Testis (tissue), 2 donors: ENCODE measurements around the gene PRTG.

Source experiments
- CTCF ChIP-seq, 3 experiments: fragments of 450-650 bp in 2 of 3; fragments of 200-600 bp in 1 of 3; sonication (generic) in 1 of 3; IDR thresholded peaks; one replicate each; pipeline ENCODE4 v1.5.1; 2016 to 2019; ENCODE audit warnings: antibody characterized with exemption in 3 of 3, mild to moderate bottlenecking in 2 of 3, moderate library complexity in 1 of 3
- POLR2A ChIP-seq: fragments of 450-650 bp; IDR thresholded peaks from one replicate; pipeline ENCODE4 v1.6.1; 2017; ENCODE audit warnings: antibody characterized with exemption, mild to moderate bottlenecking, moderate library complexity

DNA sequence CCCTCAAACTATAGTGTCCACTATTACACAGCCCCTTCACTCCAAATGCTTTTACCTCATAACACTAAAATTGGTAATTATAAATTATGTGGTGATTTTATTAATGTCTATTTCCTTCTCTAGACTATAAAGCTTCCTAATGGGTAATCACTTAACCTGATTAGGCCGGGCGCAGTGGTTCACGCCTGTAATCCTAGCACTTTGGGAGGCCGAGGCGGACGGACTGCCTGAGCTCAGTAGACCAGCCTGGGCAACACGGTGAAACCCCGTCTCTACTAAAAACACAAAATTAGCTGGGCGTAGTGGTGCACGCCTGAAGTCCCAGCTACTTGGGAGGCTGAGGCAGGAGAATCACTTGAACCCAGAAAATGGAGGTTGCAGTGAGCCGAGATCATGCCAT is 83.5 kb downstream of the PRTG start:
- TF ChIP-seq POLR2A (no peak), CTCF (IDR thresholded peaks at IDR 0.05) (no peak)
